NT2/D1 (cell line): ENCODE measurements around the gene BCL10.

Experiments used
- DNase-seq: peaks from one replicate; pipeline ENCODE4 v3.0.0-alpha.2; 2011; ENCODE audit warnings: low read depth, low spot score
- H3K27me3 ChIP-seq: 2 replicates; pipeline ENCODE4 v1.6.0; 2011; ENCODE audit warnings: mild to moderate bottlenecking; ENCODE audit not compliant: insufficient read length, insufficient read depth
- H3K36me3 ChIP-seq: 2 replicates; pipeline ENCODE4 v1.6.1; 2011; ENCODE audit warnings: mild to moderate bottlenecking, low read length, mixed read lengths; ENCODE audit not compliant: insufficient read depth, insufficient read length
- H3K4me1 ChIP-seq: 2 replicates; pipeline ENCODE4 v1.5.1; 2011; ENCODE audit not compliant: insufficient read depth, insufficient read length
- H3K4me3 ChIP-seq: 2 replicates; pipeline ENCODE4 v1.5.1; 2011; ENCODE audit warnings: low read depth; ENCODE audit not compliant: insufficient read length
- H3K9ac ChIP-seq: 2 replicates; pipeline ENCODE4 v1.6.0; 2011; ENCODE audit warnings: low read depth; ENCODE audit not compliant: insufficient read length
- H3K9me3 ChIP-seq: 2 replicates; pipeline ENCODE4 v1.5.1; 2011; ENCODE audit warnings: mild to moderate bottlenecking, low read length; ENCODE audit not compliant: insufficient read depth
- SUZ12 ChIP-seq: IDR thresholded peaks from 2 replicates; pipeline ENCODE4 v1.6.1; 2011; ENCODE audit not compliant: insufficient read length, insufficient read depth; ENCODE audit errors: extremely low read depth
- YY1 ChIP-seq: IDR thresholded peaks from 2 replicates; pipeline ENCODE4 v1.6.1; 2011; ENCODE audit not compliant: insufficient read length, insufficient read depth
- ZNF274 ChIP-seq: IDR thresholded peaks from 2 replicates; pipeline ENCODE4 v1.6.1; 2011; ENCODE audit warnings: mild to moderate bottlenecking, low read depth, low read length

Gene BCL10

DNA sequence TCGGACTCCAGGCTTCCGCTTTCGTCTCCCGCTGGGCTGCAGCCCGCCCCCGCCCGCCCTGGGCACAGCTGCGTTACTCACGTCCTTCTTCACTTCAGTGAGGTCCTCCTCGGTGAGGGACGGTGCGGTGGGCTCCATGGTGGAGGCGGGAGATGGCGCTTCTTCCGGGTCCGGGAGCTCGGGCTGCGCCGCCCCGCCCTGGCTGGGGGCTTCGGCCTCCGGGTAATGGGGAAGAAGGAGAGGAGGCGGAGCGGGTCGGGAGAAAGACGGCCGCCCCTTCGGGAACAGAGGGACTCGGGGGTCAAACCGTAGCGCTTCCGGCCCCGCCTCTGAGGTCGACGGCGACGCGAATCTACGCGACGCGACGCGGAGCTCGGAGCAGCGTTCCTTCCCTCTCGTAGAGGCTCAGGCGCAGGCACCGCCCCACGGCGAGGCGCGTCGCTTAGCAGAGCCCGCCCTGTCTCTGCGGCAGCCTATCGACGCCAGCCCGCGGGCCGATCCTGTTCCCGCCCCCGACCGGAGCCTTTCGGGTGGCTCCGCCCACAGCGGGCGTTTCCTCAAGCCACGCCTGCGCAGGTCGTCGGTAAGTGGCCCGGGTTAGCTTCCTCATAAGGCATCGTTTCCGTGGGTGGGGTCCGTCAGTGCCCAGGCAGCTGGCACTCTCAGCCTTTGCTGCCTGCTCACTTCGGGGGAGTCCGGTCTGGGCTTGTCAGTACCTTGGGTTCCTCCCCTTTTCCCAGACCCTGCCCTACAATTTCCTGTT, at the start of gene BCL10:
Gene BCL10, minus strand, starts transcription at position 418 of the 763 bp plus-strand sequence. Its CDS starts 280 bp downstream, at position 138.
- Histone ChIP-seq H3K9ac (peak within 1 kb of the TSS; percentile 97), H3K36me3 (peaks cover 36% of the 10 kb centered on the region), H3K4me3 (peak within 1 kb of the TSS; percentile 90), H3K4me1 (no peaks in the 10 kb centered on the region), H3K9me3 (no peaks in the 10 kb centered on the region), H3K27me3 (no peaks in the 10 kb centered on the region)
- peak; percentile 99 for DNase-seq
- no peak for TF ChIP-seq YY1
- TF ChIP-seq ZNF274 = no peak
- no peak for TF ChIP-seq SUZ12

DNA sequence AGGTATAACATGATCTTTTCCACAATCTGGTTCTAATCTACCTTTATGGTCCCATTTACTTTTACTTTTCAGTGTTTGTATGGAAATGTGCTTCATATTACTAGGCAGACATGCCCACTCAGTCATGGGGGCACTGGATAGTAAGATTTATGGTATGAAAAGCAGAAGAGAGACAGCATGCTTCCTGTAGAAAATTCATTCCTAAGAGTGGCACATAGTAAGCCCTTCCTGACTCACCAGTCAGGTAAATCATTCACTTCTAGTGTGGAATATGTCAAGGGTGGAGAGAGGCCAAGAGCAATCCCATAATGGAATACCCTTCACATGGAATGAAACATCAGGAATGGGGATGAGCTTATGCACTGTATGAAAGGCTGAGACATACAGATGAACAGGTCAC, 49.5 kb upstream of the BCL10 start:
- no peaks in the 10 kb centered on the region for H3K4me1 ChIP-seq
- DNase-seq = no peak
- H3K27me3 ChIP-seq = no peaks in the 10 kb centered on the region
- no peak for TF ChIP-seq SUZ12
- TF ChIP-seq YY1 = no peak
- no peak for TF ChIP-seq ZNF274
- H3K9ac ChIP-seq = no peak overlapping the region
- no peaks in the 10 kb centered on the region for H3K36me3 ChIP-seq
- H3K9me3 ChIP-seq = peaks cover 10% of the 10 kb centered on the region
- H3K4me3 ChIP-seq = no peak overlapping the region

DNA sequence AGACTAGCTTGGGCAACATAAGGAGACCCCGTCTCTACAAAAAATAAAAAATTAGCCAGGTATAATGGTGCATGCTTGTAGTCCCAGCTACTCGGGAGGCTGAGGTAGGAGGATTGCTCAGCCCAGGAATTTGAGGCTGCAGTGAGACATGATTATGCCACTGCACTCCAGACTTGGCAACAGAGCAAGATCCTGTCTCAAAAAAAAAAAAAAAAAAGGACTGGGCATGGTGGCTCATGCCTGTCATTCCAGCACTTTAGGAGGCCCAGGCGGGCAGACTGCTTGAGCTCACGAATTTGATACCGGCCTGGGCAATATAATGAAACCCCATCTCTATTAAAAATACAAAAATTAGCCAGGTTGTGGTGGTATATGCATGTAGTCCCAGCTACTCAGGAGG, 47.3 kb upstream of the BCL10 start:
- H3K9ac ChIP-seq = no peak overlapping the region
- H3K27me3 ChIP-seq = no peaks in the 10 kb centered on the region
- H3K9me3 ChIP-seq = no peaks in the 10 kb centered on the region
- no peak for DNase-seq
- no peaks in the 10 kb centered on the region for H3K4me1 ChIP-seq
- no peak overlapping the region for H3K4me3 ChIP-seq
- H3K36me3 ChIP-seq = no peaks in the 10 kb centered on the region
- no peak for TF ChIP-seq YY1
- TF ChIP-seq SUZ12 = no peak
- no peak for TF ChIP-seq ZNF274

DNA sequence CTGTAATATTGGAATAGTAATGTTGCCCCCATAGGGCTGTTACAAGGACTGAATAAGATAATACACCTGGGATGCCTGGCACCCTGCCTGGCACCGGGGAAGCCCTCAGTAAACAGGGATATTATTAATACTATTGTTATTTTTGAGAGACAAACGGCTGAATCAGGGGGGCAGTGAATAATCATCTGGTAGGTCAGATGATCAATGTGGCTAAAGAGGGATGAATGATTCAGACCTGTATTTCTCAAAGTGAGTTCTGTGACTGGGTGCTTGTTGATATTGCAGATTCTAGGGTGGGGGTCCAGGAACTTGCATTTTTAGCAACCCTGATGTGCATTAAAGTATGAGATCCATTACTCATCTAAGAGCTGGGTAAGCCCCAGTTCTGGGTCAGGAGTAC, 46.2 kb upstream of the BCL10 start:
- no peak for TF ChIP-seq SUZ12
- no peak for TF ChIP-seq ZNF274
- no peak for TF ChIP-seq YY1
- DNase-seq = no peak

DNA sequence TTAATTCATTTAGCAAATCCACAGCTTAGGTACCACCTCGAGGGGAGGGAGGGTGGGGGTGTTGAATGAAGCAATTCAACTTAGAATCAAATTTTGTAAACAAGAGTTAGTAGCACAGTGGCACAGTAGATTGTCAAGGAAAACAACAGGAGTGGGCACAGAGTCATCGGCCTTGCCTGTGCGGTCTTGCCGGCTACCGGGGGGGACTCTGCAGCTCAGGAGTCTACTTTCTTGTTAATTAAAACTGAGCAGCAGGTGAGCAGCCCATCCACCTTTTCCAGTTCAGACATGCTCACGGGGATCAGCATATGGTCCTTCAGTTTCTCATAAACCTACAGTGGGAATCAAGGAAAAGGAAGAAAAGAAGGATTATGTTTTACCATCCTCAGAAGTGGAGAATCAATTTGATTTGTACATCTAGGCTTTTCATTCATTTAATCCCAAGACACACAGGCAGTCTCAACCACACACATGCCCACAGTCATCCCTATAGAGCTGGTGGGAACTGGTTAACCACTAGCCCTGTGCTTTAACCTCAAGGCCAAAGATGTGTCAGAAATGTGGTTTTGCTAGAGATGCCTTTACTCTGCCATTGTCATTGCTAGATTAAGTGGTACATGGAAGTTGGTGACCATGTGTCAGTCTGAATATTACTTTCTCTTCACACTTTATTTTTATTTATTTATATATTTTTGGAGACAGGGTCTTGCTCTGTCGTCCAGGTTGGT, 45.0 kb upstream of the BCL10 start:
- TF ChIP-seq YY1 (no peak), ZNF274 (no peak), SUZ12 (no peak)
- H3K9me3 ChIP-seq = no peaks in the 10 kb centered on the region
- no peak for DNase-seq
- no peaks in the 10 kb centered on the region for H3K27me3 ChIP-seq
- H3K4me3 ChIP-seq = no peak overlapping the region
- no peaks in the 10 kb centered on the region for H3K36me3 ChIP-seq
- H3K4me1 ChIP-seq = no peaks in the 10 kb centered on the region
- H3K9ac ChIP-seq = no peak overlapping the region

More for the DNA sequence above, 46.2 kb upstream of the BCL10 start:
- Histone ChIP-seq H3K9me3 (no peaks in the 10 kb centered on the region), H3K27me3 (no peaks in the 10 kb centered on the region), H3K9ac (no peak overlapping the region), H3K36me3 (no peaks in the 10 kb centered on the region), H3K4me3 (no peak overlapping the region), H3K4me1 (no peaks in the 10 kb centered on the region)

DNA sequence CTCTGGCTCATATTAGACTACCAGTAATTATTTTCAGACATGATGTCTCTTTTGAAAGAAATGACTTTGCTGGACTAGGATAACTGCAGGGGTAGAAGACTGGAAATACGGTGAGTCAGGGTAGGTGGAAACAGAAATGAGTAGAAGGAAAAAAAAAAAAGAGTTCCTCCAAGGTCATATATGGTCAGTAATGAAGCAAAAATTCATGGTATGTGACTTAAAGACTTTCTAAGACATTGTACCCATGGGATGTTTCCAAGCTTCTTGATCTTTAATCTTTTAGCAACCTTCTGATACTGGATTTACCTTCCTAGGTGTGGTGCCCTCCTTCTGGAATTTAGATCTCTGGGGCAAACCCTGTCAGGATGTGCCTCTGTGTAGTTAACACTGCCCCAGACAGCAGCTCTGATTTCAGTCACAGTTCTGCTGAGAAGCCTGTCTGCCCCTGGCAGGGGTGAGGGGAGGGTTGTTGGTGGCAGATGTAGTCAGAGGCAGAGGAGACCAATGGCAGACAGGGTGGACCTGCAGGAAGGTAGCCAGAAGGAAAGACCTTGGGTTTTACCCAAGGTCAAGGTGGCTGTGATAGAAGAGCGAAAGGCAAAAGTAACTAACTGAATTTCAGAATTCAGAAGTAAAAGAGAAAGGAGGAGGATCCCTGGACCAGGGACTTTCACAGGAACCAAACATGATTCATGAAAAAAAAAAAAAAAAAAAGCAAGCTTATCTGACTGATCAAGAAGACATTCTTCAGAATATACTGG, 44.1 kb upstream of the BCL10 start:
- H3K9ac ChIP-seq = no peak overlapping the region
- no peaks in the 10 kb centered on the region for H3K27me3 ChIP-seq
- no peaks in the 10 kb centered on the region; the same call in 1 of the 2 replicates for H3K9me3 ChIP-seq
- no peak for TF ChIP-seq SUZ12
- no peak for TF ChIP-seq ZNF274
- TF ChIP-seq YY1 = no peak
- DNase-seq = no peak
- no peaks in the 10 kb centered on the region for H3K4me1 ChIP-seq
- H3K36me3 ChIP-seq = no peaks in the 10 kb centered on the region
- H3K4me3 ChIP-seq = no peak overlapping the region

DNA sequence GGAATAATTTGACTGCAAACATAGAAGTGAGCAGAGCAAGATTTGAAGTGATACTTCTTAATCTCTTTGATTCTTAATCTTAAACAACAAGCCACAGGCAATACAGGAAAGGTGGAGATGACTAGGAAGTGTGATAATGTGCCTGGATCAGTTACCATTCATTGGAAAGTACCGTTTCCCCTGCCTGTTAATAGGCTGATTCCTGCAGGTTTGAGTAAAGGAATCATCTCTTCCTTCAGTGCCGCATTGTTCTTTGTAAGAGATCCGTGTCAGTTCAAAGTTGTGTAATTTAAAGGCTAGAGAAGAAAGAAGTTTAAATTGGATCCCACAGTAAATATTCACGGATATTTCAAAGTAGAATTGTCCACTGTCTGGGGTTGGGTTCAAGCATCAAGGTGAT, 43.5 kb upstream of the BCL10 start:
- no peak for TF ChIP-seq SUZ12
- TF ChIP-seq YY1 = no peak
- no peak for TF ChIP-seq ZNF274
- H3K27me3 ChIP-seq = no peaks in the 10 kb centered on the region
- H3K4me3 ChIP-seq = no peak overlapping the region
- no peaks in the 10 kb centered on the region for H3K36me3 ChIP-seq
- no peaks in the 10 kb centered on the region; the same call in 1 of the 2 replicates for H3K9me3 ChIP-seq
- no peaks in the 10 kb centered on the region for H3K4me1 ChIP-seq
- no peak overlapping the region for H3K9ac ChIP-seq
- DNase-seq = no peak
